OCI-LY7 (cell line): ENCODE measurements around the gene FCHSD2. TPM values are rescaled to one million over a fixed set of nuclear protein-coding genes. Genes with fewer than 3 reads are reported as not detected.

ENCODE experiments used
- BruUV-seq: library from RNA; stranded (reverse); fragments of 400-500 nt; replicated peaks from 2 replicates; lab custom pipeline; 2021; lab: Mats Ljungman, UMichigan
- CTCF ChIA-PET: fragments of 300-600 bp; sonication (Branson Sonifier 250); formaldehyde crosslinking; loops from one replicate; lab custom pipeline; 2022; ENCODE audit warnings: antibody characterized with exemption; ENCODE audit not compliant: unreplicated experiment; lab: Charles Lee
- POLR2A ChIA-PET: fragments of 300-600 bp; sonication (Branson Sonifier 250); formaldehyde crosslinking; loops from one replicate; lab custom pipeline; 2022; ENCODE audit warnings: antibody characterized with exemption; lab: Charles Lee
- DNase-seq: peaks from one replicate; pipeline ENCODE4 v3.0.0-alpha.2; 2015; ENCODE audit warnings: low spot score
- H2AFZ ChIP-seq: fragments of 200-600 bp; sonication (generic), shearing (Covaris generic); 2 replicates; pipeline ENCODE4 v1.6.1; 2014; ENCODE audit warnings: mild to moderate bottlenecking, antibody characterized with exemption, low read length, moderate library complexity
- H3K27ac ChIP-seq: fragments of 200-600 bp; sonication (generic); 2 replicates; pipeline ENCODE4 v1.5.1; 2014; ENCODE audit warnings: mixed run types, low read depth, mild to moderate bottlenecking, moderate library complexity, low read length, inconsistent platforms; ENCODE audit not compliant: poor library complexity, severe bottlenecking
- H3K36me3 ChIP-seq: fragments of 200-600 bp; sonication (generic); 2 replicates; pipeline ENCODE4 v1.6.1; 2014; ENCODE audit warnings: mild to moderate bottlenecking, antibody characterized with exemption, low read length, moderate library complexity, mixed read lengths; ENCODE audit not compliant: insufficient read depth
- H3K4me1 ChIP-seq: fragments of 200-600 bp; sonication (generic); 2 replicates; pipeline ENCODE4 v1.5.1; 2014; ENCODE audit warnings: mild to moderate bottlenecking, low read length; ENCODE audit not compliant: insufficient read depth, poor library complexity, severe bottlenecking
- H3K4me2 ChIP-seq: fragments of 200-600 bp; sonication (generic); 2 replicates; pipeline ENCODE4 v1.6.1; 2014; ENCODE audit warnings: mild to moderate bottlenecking, low read length
- H3K4me3 ChIP-seq: fragments of 200-600 bp; sonication (generic); 2 replicates; pipeline ENCODE4 v1.5.1; 2014; ENCODE audit warnings: mild to moderate bottlenecking, low read depth, low read length; ENCODE audit not compliant: poor library complexity, severe bottlenecking
- H3K79me2 ChIP-seq: fragments of 200-600 bp; sonication (generic); 2 replicates; pipeline ENCODE4 v1.6.1; 2016; ENCODE audit warnings: low read depth, mild to moderate bottlenecking, low read length, moderate library complexity, mixed read lengths; ENCODE audit not compliant: insufficient read depth
- H3K9me2 ChIP-seq: fragments of 200-600 bp; sonication (generic); 2 replicates; pipeline ENCODE4 v1.6.1; 2016; ENCODE audit warnings: mild to moderate bottlenecking, low read length, mixed read lengths; ENCODE audit not compliant: insufficient read depth
- H3K9me3 ChIP-seq: fragments of 200-600 bp; sonication (generic); 2 replicates; pipeline ENCODE4 v1.6.1; 2014; ENCODE audit warnings: mild to moderate bottlenecking, mixed run types, low read length, mixed read lengths
- H4K20me1 ChIP-seq: fragments of 200-600 bp; sonication (generic); 2 replicates; pipeline ENCODE4 v1.6.1; 2014; ENCODE audit warnings: mild to moderate bottlenecking, antibody characterized with exemption, low read length, moderate library complexity, mixed read lengths; ENCODE audit not compliant: insufficient read depth
- CTCF ChIP-seq: fragments of 200-600 bp; sonication (generic); conservative IDR thresholded peaks from 2 replicates; pipeline ENCODE4 v1.5.1; 2014; ENCODE audit warnings: mild to moderate bottlenecking, antibody characterized with exemption, low read length, moderate library complexity, mixed read lengths
- EZH2phosphoT487 ChIP-seq: fragments of 200-600 bp; sonication (generic); IDR thresholded peaks from 2 replicates; pipeline ENCODE4 v1.6.1; 2018; ENCODE audit warnings: low read depth, borderline replicate concordance, mild to moderate bottlenecking, mixed run types, antibody characterized with exemption, low read length, moderate library complexity, mixed read lengths
- intact Hi-C: fragments of 100-400 bp; cut with micrococcal nuclease; formaldehyde crosslinking; loops from one replicate; pipeline ENCODE4 v1.10.0; 2022; ENCODE audit not compliant: unreplicated experiment
- total RNA-seq, 2 experiments: library from RNA; depleted of rRNA in 1 of 2; stranded (reverse); fragments of >200 nt in 1 of 2; shearing (Covaris generic) in 1 of 2; gene quantifications; 2 replicates each; pipeline ENCODE4 v1.2.3, GENCODE V29; 2014 to 2022

The FCHSD2 gene
- total RNA-seq, 2 experiments from 2014 or later = 39.0 to 147 TPM

- POLR2A ChIA-PET = no interaction called here
- peaks cover 93% of the 10 kb centered on the region for H3K36me3 ChIP-seq
- H3K4me1 ChIP-seq = peaks cover 26% of the 10 kb centered on the region
These were observed 140.5 kb downstream of the FCHSD2 start for GRCh38 chr11:73001615-73002014.

GRCh38 chr11:72998676-72999075, 143.4 kb downstream of the FCHSD2 start:
- no peak for TF ChIP-seq EZH2phosphoT487
- no peak for TF ChIP-seq CTCF
- CTCF ChIA-PET = no interaction called here

More at GRCh38 chr11:73001615-73002014, 140.5 kb downstream of the FCHSD2 start:
- TF ChIP-seq EZH2phosphoT487 (no peak), CTCF (no peak)
- peak overlapping the region; percentile 29 for H3K27ac ChIP-seq
- DNase-seq = no peak
- H3K9me3 ChIP-seq = peaks cover 4% of the 10 kb centered on the region; the same call in 1 of the 2 replicates
- no peak overlapping the region for H3K4me3 ChIP-seq
- no peaks in the 10 kb centered on the region for H3K9me2 ChIP-seq
- no TSS peak for BruUV-seq
- CTCF ChIA-PET = no interaction called here
- intact Hi-C loops = no loop called here
- no peaks in the 10 kb centered on the region; the same call in 1 of the 2 replicates for H4K20me1 ChIP-seq
- H2AFZ ChIP-seq = no peak overlapping the region
- no peak overlapping the region for H3K4me2 ChIP-seq
- H3K79me2 ChIP-seq = peaks cover 81% of the 10 kb centered on the region

DNA sequence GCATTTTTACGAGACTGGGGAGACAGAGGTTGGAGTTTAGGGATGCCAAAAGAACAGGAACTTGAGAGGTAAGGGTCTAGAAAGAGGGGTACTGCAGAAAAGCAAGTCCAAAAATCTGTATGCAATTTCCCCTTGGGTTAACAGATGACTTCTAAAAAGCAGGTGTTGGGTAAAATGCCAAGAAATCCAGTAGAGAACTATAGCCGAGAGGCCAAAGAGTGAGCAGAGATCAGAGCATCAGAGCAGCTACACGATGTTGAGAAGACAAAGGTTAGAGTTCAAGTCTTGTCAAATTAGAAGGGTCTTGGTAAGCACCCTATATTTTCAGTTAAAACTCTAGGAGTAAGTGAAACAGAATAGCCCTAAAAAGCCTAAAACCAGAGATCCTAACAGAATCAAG, 145.2 kb downstream of the FCHSD2 start:
- Histone ChIP-seq H3K4me2 (no peak overlapping the region), H3K27ac (peak overlapping the region; percentile 9), H3K9me3 (peaks cover 7% of the 10 kb centered on the region; the same call in 1 of the 2 replicates), H4K20me1 (no peaks in the 10 kb centered on the region; the same call in 1 of the 2 replicates), H3K36me3 (peaks cover 79% of the 10 kb centered on the region), H2AFZ (no peak overlapping the region), H3K9me2 (no peaks in the 10 kb centered on the region), H3K4me1 (peaks cover 4% of the 10 kb centered on the region), H3K4me3 (no peak overlapping the region), H3K79me2 (peaks cover 68% of the 10 kb centered on the region)
- intact Hi-C loops = no loop called here
- POLR2A ChIA-PET = no interaction called here
- DNase-seq = no peak
- no peak for TF ChIP-seq EZH2phosphoT487
- no peak for TF ChIP-seq CTCF
- CTCF ChIA-PET = no interaction called here
- no TSS peak for BruUV-seq

More at GRCh38 chr11:72998676-72999075, 143.4 kb downstream of the FCHSD2 start:
- Histone ChIP-seq H3K9me2 (no peaks in the 10 kb centered on the region), H3K36me3 (peaks cover 94% of the 10 kb centered on the region), H3K4me3 (no peak overlapping the region), H3K27ac (no peak overlapping the region), H3K9me3 (peaks cover 7% of the 10 kb centered on the region; the same call in 1 of the 2 replicates), H4K20me1 (no peaks in the 10 kb centered on the region; the same call in 1 of the 2 replicates), H3K79me2 (peaks cover 80% of the 10 kb centered on the region), H2AFZ (no peak overlapping the region), H3K4me1 (peaks cover 20% of the 10 kb centered on the region), H3K4me2 (no peak overlapping the region)
- no peak for DNase-seq
- intact Hi-C loops = no loop called here
- POLR2A ChIA-PET = interaction anchor here (0.8 kb wide), 1 partner anchor 545 kb away, joined by 3 read pairs; no protein-coding TSS in a partner anchor
- BruUV-seq = no TSS peak
